Stimulated activated CD8-positive, alpha-beta memory T cell treated with anti-CD3 and anti-CD28 coated beads, Interleukin-7, amount 100 ng/mL, for 48 hours (primary cell): ENCODE data around the gene SEMG1.

Experiments used
- DNase-seq, 2 donors: peaks; one replicate each; pipeline ENCODE4 v3.0.0-alpha.2; 2020; ENCODE audit warnings: low read depth in 1 of 2; ENCODE audit errors: extremely low read depth in 1 of 2

Gene SEMG1

DNA sequence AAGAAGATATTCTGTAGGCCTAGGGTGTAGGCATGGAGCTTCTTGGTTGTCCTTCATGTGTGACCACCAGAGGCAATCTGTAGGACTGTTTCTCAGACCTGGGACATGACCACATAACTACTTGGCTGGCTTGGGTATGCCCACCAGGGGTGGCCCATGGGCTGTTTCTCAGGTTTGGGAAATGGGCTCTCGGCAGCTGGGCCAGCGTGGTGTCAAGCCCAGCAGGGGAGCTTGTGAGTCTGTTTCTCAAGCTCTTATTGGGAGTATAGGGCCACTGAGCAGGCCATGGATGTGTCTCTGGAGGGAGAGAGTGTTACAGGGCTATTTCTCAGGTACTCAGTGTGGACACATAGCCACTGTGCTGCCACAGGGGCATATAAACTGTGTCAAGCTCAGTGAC, 11.8 kb downstream of the SEMG1 start:
- DNase-seq, result no peak

DNA sequence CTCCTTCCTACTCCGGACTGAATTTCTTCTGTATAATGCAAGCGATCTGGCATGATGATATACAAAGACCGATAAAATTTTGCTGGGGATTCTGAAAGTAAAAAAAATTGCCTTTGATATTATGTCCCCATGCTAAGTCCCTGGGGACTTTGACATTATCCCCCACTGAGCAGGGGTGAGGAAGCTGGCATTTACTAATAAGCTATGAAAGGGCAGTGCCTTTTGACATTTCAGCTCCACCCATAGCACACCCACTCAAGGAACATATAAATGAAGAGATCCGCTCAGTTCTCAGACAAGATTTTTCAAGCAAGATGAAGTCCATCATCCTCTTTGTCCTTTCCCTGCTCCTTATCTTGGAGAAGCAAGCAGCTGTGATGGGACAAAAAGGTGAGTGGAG, 14.2 kb downstream of the SEMG1 start, which contains the start of gene SEMG2:
SEMG2 (plus strand) TSS at position 298 of the 400 bp plus-strand sequence; CDS start at position 315, 17 bp downstream.
- DNase-seq, result no peak

DNA sequence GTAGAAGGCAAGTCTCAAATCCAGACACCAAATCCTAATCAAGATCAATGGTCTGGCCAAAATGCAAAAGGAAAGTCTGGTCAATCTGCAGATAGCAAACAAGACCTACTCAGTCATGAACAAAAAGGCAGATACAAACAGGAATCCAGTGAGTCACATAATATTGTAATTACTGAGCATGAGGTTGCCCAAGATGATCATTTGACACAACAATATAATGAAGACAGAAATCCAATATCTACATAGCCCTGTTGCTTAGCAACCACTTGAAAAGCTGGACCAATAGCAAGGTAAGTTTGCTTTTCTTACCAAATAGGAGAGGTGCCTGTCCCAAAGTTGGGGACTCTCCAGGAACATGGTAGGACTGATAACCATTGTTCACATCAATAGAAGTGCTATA, 16.3 kb downstream of the SEMG1 start:
- no peak for DNase-seq

DNA sequence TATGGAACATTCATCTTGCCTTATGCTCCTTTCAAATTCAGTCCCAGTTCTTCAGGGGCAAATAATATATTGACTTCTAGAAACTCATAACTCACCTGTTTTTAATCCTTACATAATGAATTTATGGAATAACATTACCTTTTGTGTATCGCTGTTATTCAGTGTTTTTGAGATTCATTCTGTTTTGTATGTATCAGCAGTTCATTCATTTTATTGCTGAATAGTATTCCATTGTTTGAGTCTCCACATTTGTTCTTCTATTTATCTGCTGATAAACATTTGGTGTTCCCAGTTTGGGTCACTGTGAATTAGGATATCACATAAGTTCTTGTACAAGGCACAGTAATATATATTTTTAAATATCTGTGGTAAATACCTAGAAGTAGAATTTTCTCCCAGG, 19.5 kb downstream of the SEMG1 start:
- no peak for DNase-seq

DNA sequence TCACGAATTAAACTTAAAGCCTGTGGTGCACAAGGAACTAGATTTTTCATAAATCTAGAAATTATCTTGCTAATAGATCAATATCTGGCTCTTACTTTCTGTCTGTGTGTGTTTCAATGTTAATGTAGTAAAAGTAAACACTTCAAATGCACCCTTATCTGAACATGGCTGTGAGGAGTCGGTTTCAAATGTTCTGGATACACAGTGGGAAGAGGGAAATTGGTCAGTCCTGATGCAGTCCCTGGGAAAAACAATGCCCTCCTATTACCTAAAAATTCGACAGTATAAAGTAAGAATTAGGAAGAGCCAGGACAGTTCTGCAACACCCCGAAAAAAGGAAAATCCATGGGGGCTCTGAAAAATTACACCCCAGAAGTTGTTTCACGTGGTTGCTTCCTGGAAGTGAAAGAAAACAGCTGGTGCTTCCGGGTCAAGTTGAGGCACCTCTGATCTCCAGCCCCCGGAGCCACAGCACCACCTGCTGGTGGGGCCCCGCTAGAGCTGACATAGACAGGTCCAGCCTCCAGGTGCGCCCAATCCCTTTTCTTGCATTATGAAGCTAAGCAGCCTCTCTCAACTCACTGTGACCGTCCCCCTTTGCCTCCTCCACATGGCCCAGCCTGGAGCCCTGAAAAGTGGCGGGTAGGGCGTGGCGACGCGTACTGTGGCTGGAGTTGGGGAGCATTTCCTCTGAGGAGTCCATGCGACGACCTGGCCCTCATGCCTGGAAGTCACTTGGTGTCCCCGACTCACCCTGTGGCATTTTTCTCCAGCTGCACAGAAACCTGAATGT, 22.6 kb downstream of the SEMG1 start:
- DNase-seq, result peak; percentile 25 to 48

DNA sequence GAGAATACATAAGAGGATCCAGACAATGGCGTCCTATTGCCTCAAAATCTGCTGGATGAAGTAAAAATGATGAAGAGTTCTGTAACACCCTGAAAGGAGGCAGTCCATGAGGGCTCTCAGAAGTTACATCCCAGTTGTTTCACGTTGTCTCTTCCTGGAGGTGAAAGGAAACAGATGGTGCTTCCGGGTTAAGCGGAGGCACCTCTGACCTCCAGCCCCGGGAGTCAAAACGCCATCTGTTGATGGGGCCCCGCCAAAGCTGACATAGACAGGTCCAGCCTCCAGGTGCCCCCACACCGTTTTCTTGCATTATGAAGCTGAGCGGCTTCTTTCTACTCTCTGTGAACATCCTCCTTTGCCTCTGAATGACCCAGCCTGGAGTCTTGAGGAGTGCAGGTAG, 23.8 kb downstream of the SEMG1 start:
- DNase-seq, result no peak

DNA sequence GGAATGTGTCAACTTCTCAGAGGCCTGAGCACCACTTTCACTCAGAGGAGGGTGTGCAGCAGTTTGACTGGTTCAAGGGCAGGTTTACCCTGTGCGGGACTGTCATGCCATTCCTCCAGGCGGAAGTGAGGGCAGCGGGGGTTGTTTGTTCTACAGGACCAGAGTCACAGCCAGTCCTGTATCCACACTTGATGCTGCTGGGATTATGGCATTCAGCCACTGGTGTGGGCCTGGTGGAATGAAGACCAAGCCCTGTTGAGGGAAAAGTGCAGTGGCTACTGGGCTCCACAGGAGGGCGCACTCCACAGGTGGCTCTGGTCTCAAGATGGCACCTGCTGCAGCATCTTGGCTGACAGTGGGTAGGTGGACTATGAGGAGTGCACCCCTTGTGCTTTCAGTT, 29.2 kb downstream of the SEMG1 start:
- no peak for DNase-seq

DNA sequence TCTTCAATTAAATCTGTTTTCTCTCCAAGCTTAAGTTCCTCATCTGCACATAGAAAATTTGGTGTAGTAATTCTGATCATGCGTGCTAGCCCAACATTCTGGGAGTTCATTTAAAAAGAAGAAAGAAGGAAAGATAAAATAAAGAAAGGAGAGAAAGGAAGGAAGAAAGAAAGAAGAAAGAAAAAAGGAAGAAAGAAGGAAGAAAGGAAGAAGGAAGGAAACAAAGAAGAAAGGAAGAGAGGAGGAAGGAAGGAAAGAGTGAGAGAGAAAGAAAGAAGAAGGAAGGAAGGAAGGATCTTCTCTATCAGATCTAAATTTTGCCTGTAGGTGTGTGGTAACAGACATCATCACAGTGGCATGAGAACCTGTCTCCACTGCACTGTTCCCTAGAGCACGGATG, 31.3 kb downstream of the SEMG1 start:
- DNase-seq, result no peak

DNA sequence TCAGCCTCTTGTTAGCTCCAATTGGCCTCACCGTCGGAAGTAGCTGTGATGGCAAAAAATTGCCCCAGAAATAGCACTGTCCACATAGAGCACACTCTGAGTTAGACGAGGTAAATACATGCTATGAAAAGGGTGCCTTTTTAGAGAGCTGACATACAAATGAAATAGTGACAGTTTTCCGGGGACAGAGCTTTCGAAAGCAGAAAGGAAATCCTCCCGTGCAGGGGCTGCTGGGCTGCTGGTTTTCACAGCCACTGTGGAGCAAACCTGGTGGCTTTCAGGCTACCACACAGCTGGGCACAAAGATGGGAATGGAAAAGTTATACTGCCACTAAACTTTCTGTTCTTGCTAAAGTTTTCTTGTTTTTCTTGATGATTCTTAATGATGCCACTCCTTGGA, 39.3 kb downstream of the SEMG1 start:
- no peak for DNase-seq

DNA sequence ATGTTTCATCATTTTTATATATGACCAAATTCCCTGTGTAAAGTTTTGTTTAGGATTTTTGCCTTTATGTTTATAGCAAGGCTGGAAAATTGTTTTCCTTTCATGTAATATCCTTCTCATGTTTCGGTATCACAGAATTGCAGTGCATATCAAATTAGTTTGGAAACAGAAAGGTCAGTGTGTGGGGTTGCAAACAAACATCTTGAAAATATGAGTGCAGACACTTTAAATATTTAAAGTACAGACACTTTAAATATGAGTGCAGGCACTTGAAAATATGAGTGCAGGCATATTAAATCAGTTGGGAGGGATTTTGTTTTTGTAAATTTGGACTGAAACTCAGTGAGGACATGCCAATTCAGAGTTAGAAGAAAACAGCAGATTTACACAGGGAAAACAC, 41.0 kb downstream of the SEMG1 start:
- DNase-seq, result no peak

DNA sequence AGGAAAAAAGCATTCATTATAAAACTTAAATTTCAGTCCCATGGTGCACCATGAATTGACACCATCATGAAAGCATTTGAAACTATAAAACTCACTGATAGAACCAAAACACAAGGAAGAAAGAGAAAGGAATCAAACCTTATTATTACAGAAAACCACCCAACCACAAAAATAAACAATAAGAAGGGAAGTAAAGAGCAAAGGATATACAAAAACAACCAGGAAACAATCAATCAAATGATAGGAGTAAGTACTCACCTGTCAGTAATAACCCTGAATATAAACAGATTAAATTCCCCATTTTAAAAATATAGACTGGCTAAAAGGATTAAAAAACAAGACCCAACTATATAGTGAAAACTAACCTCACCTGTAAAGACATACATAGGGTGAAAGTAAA, 41.8 kb downstream of the SEMG1 start:
- no peak for DNase-seq

DNA sequence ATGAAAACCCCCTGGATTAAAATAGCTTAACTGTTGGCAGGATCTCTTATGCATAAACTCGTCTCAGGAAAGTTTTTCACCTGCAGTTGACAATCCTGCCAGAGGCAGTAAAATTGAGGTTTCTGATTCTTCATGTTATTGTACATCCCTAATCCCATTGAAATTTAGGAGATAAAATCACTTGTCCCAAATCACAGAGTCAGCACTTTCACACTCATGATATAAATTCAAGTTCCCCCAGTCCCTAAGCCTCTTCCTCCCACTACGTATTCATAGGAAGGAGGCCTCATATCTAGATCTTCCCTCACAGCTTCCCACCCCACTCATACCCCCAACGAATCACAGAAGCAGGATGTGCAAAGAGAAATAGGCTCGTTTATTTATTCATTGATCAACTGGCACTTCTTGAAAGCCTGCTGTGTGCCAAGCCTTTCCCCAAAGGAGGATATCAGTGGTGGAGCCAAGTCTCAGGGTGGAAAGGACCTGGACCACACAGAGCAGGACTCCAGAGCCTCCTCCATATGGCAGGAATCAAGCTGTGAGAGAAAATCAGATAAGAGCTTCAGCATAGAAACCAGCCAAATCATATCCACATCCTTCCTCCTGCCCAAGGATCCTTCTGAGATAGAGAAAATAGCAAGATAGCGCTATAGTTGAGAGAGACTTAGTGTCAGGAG, 45.2 kb downstream of the SEMG1 start:
- no peak for DNase-seq

DNA sequence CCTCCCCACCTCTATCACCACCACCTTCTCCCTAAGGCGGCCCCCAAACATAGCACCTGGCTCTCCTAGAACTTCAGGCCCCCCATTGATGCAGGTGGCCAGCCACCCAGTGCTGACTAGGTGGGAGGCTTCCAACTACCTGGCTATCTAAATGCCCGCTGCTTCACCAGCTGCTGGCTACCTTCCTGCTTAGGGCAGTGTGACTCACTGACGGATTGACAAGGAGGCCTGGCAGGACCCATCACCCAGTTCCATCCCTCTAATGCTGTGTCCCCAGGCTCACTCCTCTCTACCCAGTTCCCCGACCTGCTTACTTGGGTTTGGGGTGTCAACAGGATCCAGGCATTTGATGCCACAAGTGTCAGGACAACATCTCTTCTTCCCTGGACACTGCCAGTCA, 46.4 kb downstream of the SEMG1 start:
- no peak for DNase-seq

DNA sequence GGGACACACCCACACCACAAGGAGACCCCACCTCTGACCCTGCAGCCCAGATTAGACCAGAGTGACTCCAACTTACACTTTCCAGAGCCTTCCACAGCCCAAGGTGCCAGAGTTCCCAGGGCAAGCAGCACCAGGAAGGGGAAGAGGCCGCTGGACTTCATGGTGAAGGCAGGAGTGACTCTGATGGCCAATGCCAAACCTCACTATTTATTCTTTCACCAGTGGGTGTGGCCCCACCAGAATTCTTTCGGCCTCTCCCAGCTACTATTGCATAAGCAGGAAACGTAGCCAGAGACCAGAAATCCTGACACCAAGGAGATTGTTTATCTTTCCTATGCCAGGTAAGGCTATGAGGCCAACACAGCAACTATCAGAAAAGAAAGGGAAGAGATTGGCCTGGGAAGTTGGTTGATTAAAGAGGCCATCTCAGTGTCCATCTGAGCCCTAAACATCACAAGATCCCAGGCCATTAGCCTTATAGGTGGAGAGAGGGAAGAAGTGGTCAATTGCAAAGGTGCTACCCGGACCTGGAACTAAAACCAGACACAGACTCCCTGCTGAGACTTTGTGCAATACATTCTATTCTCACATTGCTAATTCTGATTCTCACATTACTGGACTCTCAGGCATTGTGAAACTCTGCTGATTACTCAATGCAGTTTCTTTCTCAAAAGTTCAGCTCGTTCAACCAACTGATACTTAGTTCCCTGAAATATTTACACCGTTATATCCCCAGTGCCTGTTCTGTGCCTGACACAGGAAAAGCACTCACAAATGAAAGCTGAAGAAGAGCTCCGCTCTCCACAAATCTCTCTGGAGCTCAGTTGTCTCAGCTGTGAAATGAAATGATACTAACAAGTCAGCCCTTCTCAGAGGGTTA, 47.8 kb downstream of the SEMG1 start, which contains the start of gene SLPI:
SLPI (minus strand) TSS at position 182 of the 880 bp plus-strand sequence; CDS start at position 161, 21 bp downstream.
- DNase-seq, result no peak

DNA sequence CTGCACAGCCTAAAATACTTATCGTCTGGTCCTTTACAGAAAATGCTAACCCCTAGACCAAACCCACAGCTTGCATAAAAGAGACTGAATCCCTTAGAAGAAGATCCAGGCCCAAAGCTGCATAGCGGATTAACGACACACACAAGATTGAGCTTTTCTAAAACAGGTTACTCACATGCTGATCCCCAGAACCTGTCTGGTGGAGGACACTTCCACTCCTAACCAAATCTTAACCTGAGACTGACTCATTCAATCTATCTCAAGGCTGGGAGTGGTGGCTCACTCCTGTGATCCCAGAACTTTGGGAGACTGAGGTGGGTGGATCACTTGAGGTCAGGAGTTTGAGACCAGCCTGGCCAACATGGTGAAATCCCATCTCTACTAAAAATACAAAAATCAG, 50.3 kb downstream of the SEMG1 start:
- DNase-seq, result no peak

DNA sequence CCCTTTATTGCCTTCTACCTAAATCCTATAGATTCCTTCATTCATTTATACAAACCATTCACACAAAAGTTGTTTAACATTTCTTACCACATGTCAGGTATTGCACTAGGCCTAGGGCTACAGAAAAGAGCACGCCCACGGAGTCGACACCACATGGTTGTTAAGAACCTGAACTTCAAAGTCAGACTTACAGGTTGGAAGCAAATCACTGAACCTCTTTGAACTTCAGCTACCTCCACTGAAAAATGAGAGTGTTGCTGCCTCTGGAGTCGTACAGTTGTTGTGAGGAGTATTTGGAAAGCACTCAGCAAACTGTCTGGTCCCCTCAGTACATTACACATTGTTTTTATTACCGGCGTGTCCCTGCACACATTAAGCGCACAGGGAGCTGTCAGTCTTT, 50.9 kb downstream of the SEMG1 start:
- no peak for DNase-seq

DNA sequence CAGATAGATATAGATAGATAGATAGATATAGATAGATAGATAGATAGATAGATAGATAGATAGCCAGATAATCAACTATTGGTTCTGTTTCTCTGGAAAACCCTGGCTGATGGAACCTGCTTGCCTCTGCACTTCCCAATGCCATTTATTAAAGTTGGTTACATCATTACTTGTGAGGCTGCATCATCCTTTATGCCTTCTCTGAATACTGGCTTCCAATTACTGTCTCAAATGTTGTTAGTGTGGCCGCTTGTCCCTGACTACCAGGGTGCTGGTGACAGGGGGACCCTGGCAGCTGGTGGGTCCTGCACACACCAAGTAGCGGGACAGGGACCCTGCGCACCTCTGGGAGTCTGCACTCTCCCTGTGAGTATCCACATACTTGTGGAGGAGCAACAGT, 51.4 kb downstream of the SEMG1 start:
- no peak for DNase-seq

DNA sequence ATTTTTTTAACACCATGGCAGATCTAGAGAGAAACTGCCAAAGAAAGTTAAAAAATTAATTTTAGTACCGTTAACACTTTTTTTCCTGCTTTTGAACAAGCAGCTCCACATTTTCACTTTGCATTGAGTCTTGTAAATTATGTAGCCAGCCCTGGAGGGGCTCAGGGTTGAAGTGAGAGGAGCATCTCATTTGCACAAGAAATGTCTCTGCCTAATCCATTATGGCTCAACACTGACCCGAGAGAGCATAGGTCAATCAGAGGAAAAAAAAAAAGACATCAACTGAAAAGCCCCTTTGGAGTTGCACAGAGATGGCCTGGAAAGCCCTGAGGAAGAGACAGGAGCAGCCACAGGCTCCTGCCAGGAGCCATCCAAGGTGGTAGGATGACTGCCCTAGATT, 51.8 kb downstream of the SEMG1 start:
- DNase-seq, result no peak
